Fibroblast of pulmonary artery (primary cell): ENCODE data around the gene CPLX3.

Experiments
- DNase-seq: peaks from one replicate; pipeline ENCODE4 v3.0.0-alpha.2; 2010; ENCODE audit warnings: low read depth
- H3K4me3 ChIP-seq: replicated peaks from 2 replicates; pipeline ENCODE4 v1.5.1; 2011; ENCODE audit warnings: low read depth, mild to moderate bottlenecking, control low read depth, low read length, moderate library complexity
- TF ChIP-seq, protein P1 (sequence below): IDR thresholded peaks from 2 replicates; pipeline ENCODE4 v1.5.1; 2011; ENCODE audit warnings: mild to moderate bottlenecking, control low read depth, low read length, inconsistent platforms; ENCODE audit errors: missing control alignments

Gene CPLX3

DNA sequence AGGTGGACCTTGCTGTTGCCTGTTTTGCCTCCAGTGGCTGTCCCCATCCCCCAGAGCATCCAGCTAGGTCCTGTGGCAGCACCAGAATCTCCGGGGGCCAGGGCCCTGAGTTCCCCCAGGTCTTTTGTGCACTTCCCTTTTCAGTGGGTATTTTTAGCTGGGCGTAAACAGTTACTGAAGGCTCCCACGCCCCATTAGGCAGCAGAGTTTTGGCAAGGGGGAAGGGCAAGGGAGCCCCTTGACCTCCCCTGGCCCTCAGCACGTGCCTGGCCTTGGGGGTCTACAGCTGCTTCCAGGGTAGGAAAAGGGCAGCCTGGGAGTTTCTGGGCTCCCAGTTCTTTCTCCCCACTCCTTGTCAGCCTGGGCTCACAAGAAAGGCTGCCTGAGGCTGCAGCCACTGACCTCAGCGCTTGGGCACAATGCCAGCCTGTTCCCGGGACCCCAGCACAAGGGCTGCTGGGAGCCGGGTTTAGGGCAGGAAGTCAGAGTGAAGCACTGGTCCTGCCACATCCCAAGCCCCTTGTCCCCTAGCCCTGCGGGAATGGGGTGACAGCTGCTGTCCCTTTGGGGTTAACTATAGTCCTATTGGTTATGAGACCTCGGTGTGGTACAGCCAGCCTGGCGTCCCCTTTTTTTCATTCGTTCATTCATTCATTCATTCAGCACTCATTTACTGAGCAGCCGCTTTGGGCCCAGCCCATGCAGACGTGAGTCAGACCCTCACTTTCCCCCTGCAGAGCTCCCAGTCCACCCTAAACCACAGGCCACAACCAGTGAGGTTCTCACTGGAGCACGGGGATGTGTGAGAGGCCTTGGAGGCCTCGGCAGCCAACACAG lies 36.1 kb upstream of the CPLX3 start:
- peak; percentile 69 for DNase-seq
- H3K4me3 ChIP-seq = no peak overlapping the region
- TF ChIP-seq, protein P1, sequence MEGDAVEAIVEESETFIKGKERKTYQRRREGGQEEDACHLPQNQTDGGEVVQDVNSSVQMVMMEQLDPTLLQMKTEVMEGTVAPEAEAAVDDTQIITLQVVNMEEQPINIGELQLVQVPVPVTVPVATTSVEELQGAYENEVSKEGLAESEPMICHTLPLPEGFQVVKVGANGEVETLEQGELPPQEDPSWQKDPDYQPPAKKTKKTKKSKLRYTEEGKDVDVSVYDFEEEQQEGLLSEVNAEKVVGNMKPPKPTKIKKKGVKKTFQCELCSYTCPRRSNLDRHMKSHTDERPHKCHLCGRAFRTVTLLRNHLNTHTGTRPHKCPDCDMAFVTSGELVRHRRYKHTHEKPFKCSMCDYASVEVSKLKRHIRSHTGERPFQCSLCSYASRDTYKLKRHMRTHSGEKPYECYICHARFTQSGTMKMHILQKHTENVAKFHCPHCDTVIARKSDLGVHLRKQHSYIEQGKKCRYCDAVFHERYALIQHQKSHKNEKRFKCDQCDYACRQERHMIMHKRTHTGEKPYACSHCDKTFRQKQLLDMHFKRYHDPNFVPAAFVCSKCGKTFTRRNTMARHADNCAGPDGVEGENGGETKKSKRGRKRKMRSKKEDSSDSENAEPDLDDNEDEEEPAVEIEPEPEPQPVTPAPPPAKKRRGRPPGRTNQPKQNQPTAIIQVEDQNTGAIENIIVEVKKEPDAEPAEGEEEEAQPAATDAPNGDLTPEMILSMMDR = no peak

DNA sequence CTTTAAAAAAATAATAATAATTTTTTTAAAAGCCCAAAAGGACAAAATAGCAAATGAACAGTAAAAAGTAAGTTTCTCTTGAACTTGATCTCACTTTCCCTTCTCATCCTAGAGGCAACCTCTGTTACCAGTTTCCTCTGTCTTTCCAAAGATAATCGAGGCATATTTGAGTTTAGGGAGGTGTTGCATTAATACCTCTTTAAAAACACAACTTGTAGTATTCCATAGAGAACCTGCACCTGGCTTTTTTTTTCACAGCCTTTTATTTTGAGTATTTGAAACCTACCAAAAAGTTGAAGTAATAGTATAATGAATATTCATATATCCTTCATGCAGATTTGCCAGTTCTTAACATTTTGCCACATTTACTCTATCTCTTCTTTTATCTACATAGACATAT lies 35.4 kb upstream of the CPLX3 start:
- TF ChIP-seq, protein P1 = no peak
- no peak for DNase-seq
- no peak overlapping the region for H3K4me3 ChIP-seq

GRCh38 chr15:74791667-74792066 lies 34.8 kb upstream of the CPLX3 start:
- DNase-seq = no peak
- TF ChIP-seq, protein P1 = no peak
- H3K4me3 ChIP-seq = no peak overlapping the region

- no peak for DNase-seq
- H3K4me3 ChIP-seq = no peak overlapping the region
- TF ChIP-seq, protein P1 = no peak
Observed at GRCh38 chr15:74792227-74793016, 34.0 kb upstream of the CPLX3 start.

DNA sequence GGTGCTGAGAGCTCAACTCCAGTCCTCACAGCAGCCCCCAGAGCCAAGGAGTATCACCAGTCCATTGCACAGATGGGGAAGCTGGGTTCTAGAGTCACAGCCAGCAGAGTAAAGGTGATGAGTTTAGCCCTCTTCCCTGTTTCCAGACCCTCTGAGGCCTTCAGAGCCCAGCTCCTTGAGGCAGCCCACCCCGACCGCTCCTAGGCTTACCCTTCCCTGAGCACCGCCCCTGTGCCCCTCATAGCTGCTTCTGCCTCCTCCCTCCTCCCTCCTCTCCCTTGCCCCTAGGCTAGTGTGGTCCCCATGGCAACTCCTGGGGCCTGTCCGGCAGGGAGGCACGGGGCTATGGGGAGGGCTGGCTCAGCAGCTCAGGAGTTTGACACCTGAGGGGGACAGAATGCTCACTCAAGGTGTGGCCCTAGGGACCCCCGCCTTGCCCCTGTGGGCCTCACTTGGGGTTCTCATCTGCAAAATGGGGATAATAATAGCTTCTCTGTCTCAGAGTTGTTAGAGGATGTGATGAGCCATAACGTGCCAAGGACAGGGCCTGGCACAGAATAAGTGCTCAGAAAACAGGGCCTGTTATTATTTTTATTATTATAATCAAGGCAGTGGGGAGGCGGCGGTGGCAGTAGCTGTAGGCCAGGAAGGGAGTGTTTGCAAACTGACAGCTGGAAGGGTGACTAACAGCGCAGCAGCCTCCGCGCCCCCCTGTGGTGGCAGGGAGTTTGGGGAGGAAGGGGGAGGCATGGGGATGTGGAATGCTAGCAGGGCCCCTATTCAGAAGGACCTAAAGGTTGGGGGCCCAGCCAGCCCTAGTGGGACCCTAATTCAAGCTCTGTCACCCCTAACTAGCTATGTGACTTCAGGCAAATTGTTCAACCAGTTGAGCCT lies 33.0 kb upstream of the CPLX3 start:
- TF ChIP-seq, protein P1 = peak; percentile 36
- H3K4me3 ChIP-seq = no peak overlapping the region
- peak; percentile 31 for DNase-seq

- H3K4me3 ChIP-seq = no peak overlapping the region
- TF ChIP-seq, protein P1 = no peak
- DNase-seq = no peak
Observed at GRCh38 chr15:74794248-74794969, 32.0 kb upstream of the CPLX3 start.
